Bronchial epithelial cell (primary cell): ENCODE results near the gene NECTIN2. TPM values are rescaled to one million over a fixed set of nuclear protein-coding genes. Genes with fewer than 3 reads are reported as not detected.

Experiments used
- DNase-seq: peaks from one replicate; pipeline ENCODE4 v3.0.0-alpha.2; 2010; ENCODE audit warnings: low read depth
- FAIRE-seq: peaks from 2 replicates; lab custom pipeline; 2011; peaks lifted over from hg19 to GRCh38; lab: Jason Lieb, UNC
- H3K27me3 ChIP-seq: 2 replicates; pipeline ENCODE4 v1.5.1; 2011; ENCODE audit warnings: low read length; ENCODE audit not compliant: control insufficient read depth, insufficient read depth
- H3K36me3 ChIP-seq: 2 replicates; pipeline ENCODE4 v1.5.1; 2011; ENCODE audit warnings: low read length; ENCODE audit not compliant: control insufficient read depth, insufficient read depth
- H3K4me3 ChIP-seq: 2 replicates; pipeline ENCODE4 v1.5.1; 2011; ENCODE audit warnings: mild to moderate bottlenecking, low read depth, low read length, control low read depth
- CTCF ChIP-seq: IDR thresholded peaks from 2 replicates; pipeline ENCODE4 v1.5.1; 2011; ENCODE audit warnings: mild to moderate bottlenecking, moderate library complexity, low read length, control low read depth, inconsistent platforms; ENCODE audit not compliant: insufficient read depth, severe bottlenecking
- total RNA-seq: library from RNA; depleted of rRNA; stranded (reverse); fragments of >200 nt; gene quantifications from 2 replicates; pipeline ENCODE4 v1.2.1, GENCODE V29; 2014

NECTIN2 gene
- total RNA-seq, 1 donor from 2014 or later, result 30.3 TPM

DNA sequence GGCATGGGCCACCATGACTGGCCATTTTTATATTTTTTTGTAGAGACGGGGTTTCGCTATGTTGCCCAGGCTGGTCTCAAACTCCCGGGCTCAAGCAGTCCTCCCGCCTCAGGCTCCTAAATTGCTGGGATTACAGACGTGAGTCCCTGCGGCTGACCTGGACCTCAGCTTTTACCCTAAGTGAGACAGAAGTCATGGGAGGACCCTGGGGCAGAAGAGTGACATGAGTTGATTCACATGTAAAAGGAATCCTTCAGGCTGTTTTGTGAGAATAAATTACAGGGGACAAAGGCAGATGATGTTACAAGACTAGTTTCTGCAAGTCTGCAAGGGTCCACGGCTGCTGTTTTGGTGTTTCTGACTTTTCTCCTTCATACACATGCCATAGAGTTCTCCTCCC is 39.8 kb upstream of the NECTIN2 start:
- H3K27me3 ChIP-seq, result no peaks in the 10 kb centered on the region
- H3K4me3 ChIP-seq, result no peak overlapping the region
- TF ChIP-seq CTCF, result no peak
- FAIRE-seq (no peak), DNase-seq (no peak)
- H3K36me3 ChIP-seq, result peaks cover 8% of the 10 kb centered on the region

GRCh38 chr19:44807162-44807561 is 38.9 kb upstream of the NECTIN2 start:
- peak; percentile 87 for DNase-seq
- Histone ChIP-seq H3K36me3 (peaks cover 12% of the 10 kb centered on the region), H3K4me3 (no peak overlapping the region), H3K27me3 (no peaks in the 10 kb centered on the region)
- FAIRE-seq, result peak; percentile 97
- TF ChIP-seq CTCF, result no peak

DNA sequence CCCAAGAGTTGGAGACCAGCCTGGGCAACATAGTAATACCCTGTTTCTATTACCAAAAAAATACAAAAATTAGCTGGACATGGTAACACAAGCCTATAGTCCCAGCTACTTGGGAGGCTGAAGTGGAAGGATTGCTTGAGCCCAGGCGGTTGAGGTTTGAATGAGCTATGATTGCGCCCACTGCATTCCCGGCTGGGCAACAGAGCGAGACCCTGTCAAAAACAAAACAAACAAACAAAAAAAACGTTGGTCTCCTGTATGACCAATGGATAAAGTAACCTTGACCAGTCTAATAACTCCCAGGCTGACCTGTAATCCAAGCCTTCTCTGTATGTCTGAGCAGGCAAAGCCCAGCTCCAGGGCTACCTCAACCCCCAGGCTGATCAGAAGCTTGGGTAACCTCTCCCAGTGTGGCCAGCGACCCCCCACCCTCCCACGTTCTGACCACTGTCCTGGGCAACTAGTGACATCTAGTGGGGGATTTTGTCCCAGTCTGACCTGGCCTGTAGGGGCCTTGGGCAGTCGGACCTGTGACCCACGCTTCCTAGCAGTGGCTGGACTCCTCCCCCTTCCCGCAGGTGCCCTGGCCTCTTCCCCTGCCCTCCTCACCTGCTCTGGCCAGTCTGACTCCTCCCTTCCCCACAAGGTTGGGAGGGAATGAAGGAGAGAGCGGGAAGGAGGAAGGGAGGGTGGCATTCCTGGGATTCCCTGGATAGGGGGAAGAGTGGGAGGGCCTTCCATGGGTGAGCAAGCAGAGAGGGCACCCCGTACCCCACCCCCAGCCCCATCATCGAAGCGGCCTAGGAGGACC is 38.2 kb upstream of the NECTIN2 start:
- peak; percentile 31 for TF ChIP-seq CTCF
- no peak for FAIRE-seq
- no peaks in the 10 kb centered on the region for H3K27me3 ChIP-seq
- no peak overlapping the region for H3K4me3 ChIP-seq
- DNase-seq, result peak; percentile 53
- H3K36me3 ChIP-seq, result peaks cover 8% of the 10 kb centered on the region

DNA sequence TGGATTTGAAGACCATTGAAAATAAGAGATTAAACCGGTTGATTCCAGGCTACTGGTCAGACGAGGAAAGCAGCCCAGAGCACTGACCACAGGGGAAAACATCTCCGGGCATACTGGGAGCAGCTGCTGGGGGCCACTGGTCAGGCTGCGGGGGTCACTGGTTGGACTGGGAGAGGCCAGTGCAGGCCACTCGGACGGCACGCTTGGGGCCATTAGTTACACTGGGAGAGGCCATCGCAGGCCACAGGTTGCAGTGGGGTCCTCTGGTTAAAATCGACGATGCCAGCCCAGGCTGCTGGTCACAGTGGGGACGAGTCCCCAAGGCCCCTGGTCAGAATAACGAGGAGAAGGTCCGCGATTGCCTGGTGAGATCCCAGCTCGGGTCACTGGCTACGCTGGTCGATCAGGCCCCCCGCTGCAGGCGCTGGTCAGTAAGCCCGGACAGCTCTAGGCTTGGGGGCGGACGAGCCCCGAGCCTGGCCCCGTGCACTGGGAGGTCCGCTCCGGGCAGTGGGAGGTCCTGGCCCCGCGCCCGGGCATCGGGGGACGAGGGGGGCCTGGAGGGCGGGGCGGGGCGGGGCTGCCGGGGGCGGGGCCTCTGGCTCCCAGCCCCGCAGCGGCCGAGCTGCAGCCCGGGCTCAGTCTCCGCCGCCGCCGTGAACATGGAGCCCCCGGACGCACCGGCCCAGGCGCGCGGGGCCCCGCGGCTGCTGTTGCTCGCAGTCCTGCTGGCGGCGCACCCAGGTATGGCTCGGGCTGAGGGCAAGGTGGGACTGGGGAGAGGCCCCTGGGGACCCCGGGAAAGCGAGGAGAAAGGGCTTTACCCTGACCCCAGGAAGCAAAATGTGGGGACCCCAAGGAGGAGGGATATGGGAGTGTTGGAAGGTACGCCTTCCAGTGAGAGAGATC is 37.4 kb upstream of the NECTIN2 start, which contains the start of gene BCAM:
Gene BCAM, plus strand, starts transcription at position 641 of the 909 bp plus-strand sequence. Its CDS starts 22 bp downstream, at position 663.
- Histone ChIP-seq H3K36me3 (peaks cover 14% of the 10 kb centered on the region), H3K4me3 (peak within 1 kb of the TSS; percentile 58), H3K27me3 (no peaks in the 10 kb centered on the region)
- no peak for TF ChIP-seq CTCF
- no peak for FAIRE-seq
- no peak for DNase-seq

GRCh38 chr19:44809577-44810233 is 36.4 kb upstream of the NECTIN2 start:
- Histone ChIP-seq H3K36me3 (peaks cover 23% of the 10 kb centered on the region), H3K27me3 (no peaks in the 10 kb centered on the region), H3K4me3 (peak overlapping the region; percentile 58)
- no peak for TF ChIP-seq CTCF
- DNase-seq, result no peak
- no peak for FAIRE-seq
